LHCN-M2 (cell line): ENCODE measurements around the gene SLC25A21. TPM values are rescaled to one million over a fixed set of nuclear protein-coding genes. Genes with fewer than 3 reads are reported as not detected.
"Not testable (repeated sequence)": the region's sequence is repeated elsewhere in the genome, so short reads cannot be mapped to it uniquely, and the experiment has no call there.

Source experiments
- DNase-seq: peaks from one replicate; pipeline ENCODE4 v3.0.0-alpha.2; 2012; ENCODE audit warnings: low read depth
- total RNA-seq: library from RNA; depleted of rRNA; stranded (reverse); fragments of >200 nt; gene quantifications from 2 replicates; pipeline ENCODE4 v1.2.3, GENCODE V29; 2014

SLC25A21 gene
- total RNA-seq, 1 experiment from 2014 or later, result 0.57 TPM

DNA sequence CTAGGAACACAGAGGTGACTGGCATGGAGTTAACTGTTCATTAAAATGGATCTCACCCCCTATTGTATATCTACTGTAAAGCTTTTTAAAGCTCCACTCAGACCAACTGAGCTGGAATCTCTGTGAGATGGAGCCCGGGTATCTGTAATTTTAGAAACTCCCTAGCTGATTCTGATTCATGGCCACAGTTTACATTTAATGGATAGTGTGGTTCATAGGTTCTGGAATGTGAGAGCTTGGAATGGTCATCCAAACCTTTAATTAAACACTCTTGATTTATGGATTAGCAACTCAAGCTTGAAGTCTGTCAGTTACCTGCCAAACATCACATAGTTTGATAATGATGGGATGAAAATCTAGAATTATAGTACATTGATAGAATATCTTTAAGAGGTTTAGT lies 183.8 kb downstream of the SLC25A21 start:
- DNase-seq, result no peak

DNA sequence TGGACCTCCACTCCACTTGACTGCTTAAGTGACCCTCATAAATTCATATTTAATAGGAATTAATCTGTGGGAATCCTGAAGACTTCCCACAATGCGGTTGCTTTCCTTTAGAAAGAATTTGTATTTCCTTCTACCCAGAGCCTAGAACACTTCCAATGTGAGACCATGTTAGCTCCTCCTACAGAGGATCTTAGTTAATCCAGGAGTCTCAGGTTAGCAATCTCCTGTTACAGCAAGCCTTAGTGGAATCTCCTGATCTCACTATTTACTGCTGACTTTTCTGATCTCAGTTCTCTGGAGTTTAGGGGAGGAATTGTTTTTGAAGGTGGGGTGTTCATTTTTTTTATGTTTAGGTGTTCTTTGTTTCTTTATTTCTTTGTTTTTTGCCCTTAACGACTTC lies 186.0 kb downstream of the SLC25A21 start:
- no peak for DNase-seq

DNA sequence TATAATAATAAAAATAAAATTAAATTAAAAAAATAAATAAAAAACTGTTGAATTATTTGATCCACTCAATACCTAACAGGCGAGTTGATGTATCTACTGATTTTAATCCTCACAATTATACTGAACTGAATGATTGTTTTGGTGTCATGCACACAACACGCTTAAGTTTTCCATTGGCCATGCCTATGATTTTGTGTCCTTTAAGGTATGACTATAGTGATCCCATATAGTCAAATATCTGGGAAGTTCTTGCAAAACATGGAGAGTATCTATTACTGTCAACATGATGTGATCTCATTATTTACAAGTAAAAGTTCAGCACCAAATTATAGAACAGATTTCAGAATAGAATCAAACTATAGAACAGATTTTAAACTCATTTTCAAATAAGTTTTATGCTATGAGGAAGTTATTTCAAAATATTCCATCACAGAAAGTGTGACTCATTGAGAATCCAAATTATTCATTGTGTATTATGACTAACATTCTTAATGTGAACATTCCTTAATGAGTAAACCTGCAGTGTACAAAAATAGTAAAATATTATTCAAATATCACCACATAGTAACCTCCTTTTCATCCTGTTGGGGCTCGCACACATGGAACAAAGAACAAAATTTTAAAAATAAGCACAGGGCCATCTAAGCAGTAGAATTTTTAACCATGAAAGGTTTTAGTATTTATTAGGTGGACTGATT lies 190.4 kb downstream of the SLC25A21 start:
- DNase-seq, result peak; percentile 79

DNA sequence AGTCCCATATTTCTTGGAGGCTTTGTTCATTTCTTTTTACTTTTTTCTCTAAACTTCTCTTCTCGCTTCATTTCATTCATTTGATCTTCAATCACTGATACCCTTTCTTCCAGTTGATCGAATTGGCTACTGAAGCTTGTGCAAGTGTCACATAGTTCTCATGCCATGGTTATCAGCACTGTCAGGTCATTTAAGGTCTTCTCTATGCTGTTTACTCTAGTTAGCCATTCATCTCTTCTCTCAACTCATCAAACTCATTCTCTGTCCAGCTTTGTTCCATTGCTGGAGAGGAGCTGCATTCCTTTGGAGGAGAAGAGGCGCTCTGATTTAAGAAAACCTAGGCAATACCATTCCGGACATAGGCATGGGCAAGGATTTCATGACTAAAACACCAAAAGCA lies 192.0 kb downstream of the SLC25A21 start:
- not testable (repeated sequence) for DNase-seq

DNA sequence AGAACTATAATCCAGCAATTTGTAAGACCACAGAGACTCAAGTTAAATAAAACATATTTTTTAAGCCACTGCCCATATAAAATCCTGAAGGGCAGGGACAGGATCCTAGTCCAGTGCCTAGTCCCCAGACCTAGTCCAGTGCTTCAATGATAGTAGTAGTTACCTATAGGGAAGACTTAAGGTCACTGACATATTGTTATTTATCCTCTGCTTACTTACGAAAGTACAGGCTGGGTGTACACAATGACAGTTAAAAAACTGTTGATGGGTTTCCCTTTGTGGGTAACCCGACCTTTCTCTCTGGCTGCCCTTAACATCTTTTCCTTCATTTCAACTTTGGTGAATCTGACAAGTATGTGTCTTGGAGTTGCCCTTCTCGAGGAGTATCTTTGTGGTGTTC lies 192.5 kb downstream of the SLC25A21 start:
- DNase-seq, result no peak

- peak; percentile 58 for DNase-seq
Observed at GRCh38 chr14:36976571-36977023, 195.8 kb downstream of the SLC25A21 start.

DNA sequence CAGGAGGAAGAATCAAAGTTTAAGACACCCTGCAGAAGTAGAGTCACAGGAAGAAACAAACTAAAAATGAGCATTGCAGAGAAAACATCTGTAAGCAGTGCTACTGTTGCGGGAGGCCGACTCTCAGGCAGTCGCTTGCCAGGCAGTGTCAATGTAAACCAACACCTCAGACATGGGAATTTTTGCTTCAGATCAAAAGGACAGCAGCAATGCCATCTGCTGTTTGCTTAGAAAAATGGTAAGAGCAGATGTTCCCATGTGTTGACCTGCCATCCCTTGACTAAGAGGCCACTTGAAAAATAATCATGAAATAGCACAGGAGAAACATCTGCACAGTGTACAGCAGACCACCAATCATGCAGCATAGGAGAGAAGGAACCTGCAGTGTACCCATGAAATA lies 196.6 kb downstream of the SLC25A21 start:
- DNase-seq, result peak; percentile 64

GRCh38 chr14:36974985-36975384 lies 197.4 kb downstream of the SLC25A21 start:
- no peak for DNase-seq

DNA sequence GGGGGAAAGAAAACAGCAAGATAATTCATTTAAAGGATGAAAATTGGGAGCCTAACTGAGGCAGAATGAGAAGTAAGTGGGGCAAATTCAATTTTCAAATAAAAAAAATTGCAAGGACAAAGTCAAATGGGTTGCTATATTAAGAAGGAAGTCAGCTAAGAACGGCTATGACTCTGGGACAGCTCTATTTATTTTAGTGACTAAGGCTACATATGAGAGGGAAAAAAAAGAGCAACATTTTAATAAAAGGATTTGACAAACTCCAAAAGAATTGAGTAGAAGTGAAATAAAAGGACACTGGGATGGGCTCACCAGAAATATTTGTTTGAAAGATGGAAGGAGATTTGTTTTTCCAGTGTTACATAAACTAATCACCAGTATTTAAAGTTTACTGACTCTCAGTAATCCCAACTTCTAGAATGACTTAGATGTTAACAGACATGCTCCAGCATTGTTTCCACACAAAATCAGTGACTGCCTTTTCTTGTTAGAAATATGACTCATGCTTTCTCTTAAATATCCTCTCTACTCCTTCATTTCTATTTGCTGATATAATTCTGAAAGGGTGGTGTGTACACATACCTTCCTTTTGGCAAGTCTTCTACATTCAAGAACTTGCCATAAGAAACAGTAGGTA lies 198.5 kb downstream of the SLC25A21 start:
- peak; percentile 72 for DNase-seq

DNA sequence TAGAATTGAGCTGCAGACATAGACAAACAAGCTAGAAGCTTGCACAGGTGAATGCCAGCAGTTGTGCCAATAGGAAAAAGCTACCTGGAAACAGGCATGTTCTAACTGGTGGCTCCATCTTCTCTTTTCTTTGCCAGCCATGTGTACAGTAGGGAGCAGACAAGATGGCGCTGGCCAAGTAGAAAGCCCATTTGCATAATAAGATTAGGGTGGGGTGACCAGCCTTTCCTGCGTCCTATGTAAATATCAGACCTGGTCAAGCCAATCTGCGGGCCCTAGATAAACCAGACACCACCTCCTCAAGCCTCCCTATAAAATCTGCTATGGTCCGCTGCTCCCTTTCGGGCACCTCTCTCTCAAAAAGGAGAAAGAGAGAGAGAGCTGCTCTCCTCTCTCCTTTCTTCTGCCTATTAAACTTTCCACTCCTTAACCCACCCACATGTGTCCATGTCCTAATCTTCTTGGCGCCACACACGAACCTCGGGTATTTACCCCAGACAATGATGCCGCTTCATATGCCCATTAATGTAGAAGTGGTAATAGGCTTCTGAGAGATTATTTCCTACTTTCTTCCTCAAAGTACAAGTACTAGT lies 201.0 kb downstream of the SLC25A21 start:
- no peak for DNase-seq

DNA sequence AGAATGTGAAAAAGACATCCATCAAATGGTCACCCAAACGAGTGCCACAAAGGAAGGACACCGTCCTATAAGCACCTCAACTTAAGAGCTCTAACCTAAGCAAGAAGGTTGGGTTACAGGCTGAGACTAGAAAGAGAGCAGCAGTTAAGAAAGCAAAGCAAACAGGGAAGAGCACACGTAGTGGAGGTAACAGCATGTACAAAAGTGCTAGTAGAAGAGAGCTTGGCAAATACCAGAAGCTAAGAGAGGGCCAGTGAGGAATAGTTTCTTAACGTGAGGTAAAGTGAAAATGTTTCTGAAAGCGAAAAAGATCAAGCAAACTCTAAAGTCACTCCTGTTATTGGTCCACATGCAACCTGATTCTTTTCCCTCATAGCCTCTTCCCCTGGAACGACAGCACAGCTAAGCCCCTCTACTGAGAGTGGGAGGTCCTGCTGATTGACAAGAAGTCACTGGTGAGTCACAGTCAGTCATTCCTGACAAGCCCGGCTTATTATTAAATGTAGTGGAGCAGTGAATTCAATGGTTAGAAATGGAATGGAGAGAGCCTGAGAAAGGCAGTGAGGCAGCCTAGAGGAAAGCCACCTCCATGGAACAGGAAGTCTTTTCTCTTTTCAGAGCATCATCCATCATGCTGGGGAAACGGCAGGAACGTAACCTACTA lies 204.4 kb downstream of the SLC25A21 start:
- DNase-seq, result no peak

- no peak for DNase-seq
Observed at GRCh38 chr14:36955967-36956366, 216.4 kb downstream of the SLC25A21 start.

- no peak for DNase-seq
Observed at GRCh38 chr14:36955376-36955775, 217.0 kb downstream of the SLC25A21 start.

DNA sequence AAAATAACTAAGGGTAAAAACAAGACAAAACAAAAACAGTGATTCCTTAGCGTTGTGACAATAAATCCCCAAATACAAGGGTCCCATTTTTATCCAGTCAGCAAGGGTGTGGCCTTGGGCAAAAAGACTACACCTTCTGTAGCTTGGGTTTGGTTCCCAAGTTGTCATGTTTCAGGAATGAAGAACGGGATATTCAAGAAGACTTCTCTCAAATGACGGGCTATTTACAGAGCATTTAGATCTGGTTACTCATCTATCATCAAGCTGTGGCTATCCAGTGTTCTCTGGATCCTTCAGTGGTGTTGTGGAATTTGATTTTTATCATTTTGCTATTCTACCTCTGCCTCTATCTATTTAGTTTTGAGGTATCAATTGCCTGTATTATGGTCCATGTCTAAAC lies 219.7 kb downstream of the SLC25A21 start:
- DNase-seq, result peak; percentile 92

- DNase-seq, result no peak
Observed at GRCh38 chr14:36951380-36951911, 221.0 kb downstream of the SLC25A21 start.

DNA sequence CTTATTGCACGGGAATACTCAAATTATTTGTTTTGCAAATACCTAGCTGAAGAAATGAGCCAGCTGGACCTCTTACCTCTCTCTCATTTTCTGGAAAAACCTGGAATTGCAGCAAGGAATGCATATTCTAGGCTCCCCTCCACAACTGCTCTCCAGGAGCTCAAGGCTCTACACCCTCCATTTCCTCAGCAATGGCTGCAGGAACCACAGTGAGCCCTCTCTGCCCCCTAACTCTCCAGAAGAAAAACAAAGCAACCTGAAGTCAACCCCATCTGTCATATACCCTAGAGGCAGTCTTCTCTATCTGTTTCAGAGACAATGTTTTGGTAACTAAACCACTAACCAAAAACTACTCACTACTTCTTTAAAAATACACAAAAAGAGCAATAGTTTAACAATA lies 221.6 kb downstream of the SLC25A21 start:
- DNase-seq, result no peak

- no peak for DNase-seq
Observed at GRCh38 chr14:36949371-36949770, 223.0 kb downstream of the SLC25A21 start.

DNA sequence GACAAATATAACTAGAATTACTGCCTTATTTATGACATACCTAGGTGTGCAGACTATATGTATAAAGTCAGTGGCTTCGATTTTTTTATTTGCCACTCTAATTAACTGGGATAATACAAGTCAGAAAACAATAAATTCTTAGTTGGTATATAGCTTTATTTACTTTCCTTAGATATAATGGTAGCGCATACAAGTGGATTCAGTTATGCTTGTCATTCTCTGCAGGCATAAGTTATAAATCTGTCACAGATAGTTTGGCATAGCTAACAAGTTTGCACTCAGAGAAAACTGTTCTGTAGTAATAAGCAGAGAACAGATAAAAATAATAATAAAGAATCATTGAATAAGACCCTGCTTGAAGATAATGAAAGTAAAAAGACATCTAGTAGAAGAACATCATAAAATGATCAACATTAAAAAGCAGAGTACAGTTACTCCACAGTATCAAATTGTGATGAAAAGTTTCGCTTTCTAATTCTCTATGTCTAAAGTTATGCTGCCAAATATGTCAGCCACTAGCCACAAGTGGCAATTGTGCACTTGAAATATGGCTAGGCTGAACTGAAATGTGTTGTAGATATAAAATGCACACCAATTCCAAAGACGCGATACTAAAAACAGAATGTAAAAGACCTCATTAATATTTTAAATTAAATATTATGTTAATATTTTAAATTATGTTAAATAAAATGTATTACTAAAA lies 224.1 kb downstream of the SLC25A21 start:
- no peak for DNase-seq

GRCh38 chr14:36947362-36947761 lies 225.0 kb downstream of the SLC25A21 start:
- no peak for DNase-seq

DNA sequence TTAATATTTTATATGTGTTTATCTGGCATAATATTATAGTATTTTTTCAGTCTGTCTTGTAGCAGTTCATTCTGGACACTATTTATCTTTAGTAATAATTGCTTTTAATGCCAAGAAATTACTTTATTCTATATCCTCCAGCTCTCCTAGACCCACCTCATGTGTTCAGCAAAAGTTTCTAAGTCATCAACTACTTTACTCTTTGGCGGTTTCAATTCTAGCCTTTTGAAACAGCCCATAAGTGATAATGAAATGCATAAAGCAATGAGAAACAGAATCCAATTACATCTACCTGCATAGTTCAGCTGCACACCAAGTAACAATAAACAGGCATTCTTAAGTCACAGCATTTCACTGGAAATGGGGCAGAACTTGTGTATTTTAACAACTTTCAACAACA lies 225.5 kb downstream of the SLC25A21 start:
- DNase-seq, result no peak

- DNase-seq, result peak; percentile 86
Observed at GRCh38 chr14:36944307-36945010, 227.9 kb downstream of the SLC25A21 start.
